Caco-2 (cell line): ENCODE results near the gene NCOA6. TPM values are rescaled to one million over a fixed set of nuclear protein-coding genes. Genes with fewer than 3 reads are reported as not detected.
A peak's percentile ranks its signal among the peaks of the same experiment; 100 is the strongest.

Source experiments
- BruUV-seq: library from RNA; stranded (reverse); fragments of 400-500 nt; replicated peaks from 2 replicates; lab custom pipeline; 2021; lab: Mats Ljungman, UMichigan
- CTCF ChIA-PET: fragments of 300-600 bp; sonication (Branson Sonifier 250); formaldehyde crosslinking; loops from one replicate; lab custom pipeline; 2022; ENCODE audit warnings: antibody characterized with exemption; lab: Charles Lee
- POLR2A ChIA-PET: fragments of 300-600 bp; sonication (Branson Sonifier 250); formaldehyde crosslinking; loops from one replicate; lab custom pipeline; 2022; ENCODE audit warnings: antibody characterized with exemption; lab: Charles Lee
- DNase-seq, 2 experiments: peaks; one replicate each; pipeline versions ENCODE4 v3.0.0 to v3.0.0-alpha.2; 2020 to 2022
- H3K27me3 ChIP-seq: replicated peaks from 2 replicates; pipeline ENCODE4 v1.6.0; 2011; ENCODE audit warnings: low read length; ENCODE audit not compliant: control insufficient read depth, insufficient read depth
- H3K36me3 ChIP-seq: 2 replicates; pipeline ENCODE4 v1.5.1; 2011; ENCODE audit warnings: low read length; ENCODE audit not compliant: control insufficient read depth, insufficient read depth
- H3K4me1 ChIP-seq: fragments of 250-450 bp; sonication (Bioruptor Pico); 2 replicates; pipeline ENCODE4 v1.5.1; 2020; ENCODE audit warnings: mild to moderate bottlenecking
- H3K4me3 ChIP-seq: 2 replicates; pipeline ENCODE4 v1.5.1; 2011; ENCODE audit warnings: low read depth, mild to moderate bottlenecking, control low read depth, low read length
- H3K9me3 ChIP-seq: fragments of 250-450 bp; sonication (Bioruptor Pico); 2 replicates; pipeline ENCODE4 v1.5.1; 2020; ENCODE audit warnings: mild to moderate bottlenecking, moderate library complexity
- H3K27ac Mint-ChIP-seq: one replicate; pipeline ENCODE4 v1.8.0; 2022; ENCODE audit warnings: mixed read lengths; ENCODE audit not compliant: unreplicated experiment
- H3K27me3 Mint-ChIP-seq: one replicate; pipeline ENCODE4 v1.8.0; 2022; ENCODE audit warnings: mixed read lengths; ENCODE audit not compliant: insufficient read depth, unreplicated experiment
- H3K36me3 Mint-ChIP-seq: one replicate; pipeline ENCODE4 v1.8.0; 2022; ENCODE audit warnings: mild to moderate bottlenecking, mixed read lengths; ENCODE audit not compliant: insufficient read depth, unreplicated experiment
- H3K4me1 Mint-ChIP-seq: one replicate; pipeline ENCODE4 v1.8.0; 2022; ENCODE audit warnings: low read depth, mixed read lengths; ENCODE audit not compliant: unreplicated experiment
- H3K4me3 Mint-ChIP-seq: one replicate; pipeline ENCODE4 v1.8.0; 2022; ENCODE audit warnings: mild to moderate bottlenecking, moderate library complexity, mixed read lengths; ENCODE audit not compliant: unreplicated experiment
- H3K9me3 Mint-ChIP-seq: one replicate; pipeline ENCODE4 v1.8.0; 2022; ENCODE audit warnings: mixed read lengths; ENCODE audit not compliant: unreplicated experiment
- intact Hi-C: fragments of 100-400 bp; cut with micrococcal nuclease; formaldehyde crosslinking; loops from one replicate; pipeline ENCODE4 v1.10.0; 2022; ENCODE audit not compliant: unreplicated experiment
- total RNA-seq: library from RNA; stranded (reverse); gene quantifications from 2 replicates; pipeline ENCODE4 v1.2.3, GENCODE V29; 2022
- TF ChIP-seq, protein P1 (sequence below), 2 experiments: fragments of 200-600 bp in 1 of 2; IDR thresholded peaks; 1 replicate in 1 of 2; 2 replicates in 1 of 2; pipeline versions ENCODE4 v1.5.1 to v1.8.0; 2011 to 2022; ENCODE audit warnings: antibody characterized with exemption in 1 of 2, control low read depth in 1 of 2, inconsistent platforms in 1 of 2, low read depth in 1 of 2, low read length in 1 of 2, mild to moderate bottlenecking in 1 of 2, moderate library complexity in 1 of 2; ENCODE audit not compliant: insufficient read depth in 1 of 2, severe bottlenecking in 1 of 2, unreplicated experiment in 1 of 2

Gene NCOA6
- total RNA-seq, 1 experiment from 2014 or later, result 65.1 TPM

DNA sequence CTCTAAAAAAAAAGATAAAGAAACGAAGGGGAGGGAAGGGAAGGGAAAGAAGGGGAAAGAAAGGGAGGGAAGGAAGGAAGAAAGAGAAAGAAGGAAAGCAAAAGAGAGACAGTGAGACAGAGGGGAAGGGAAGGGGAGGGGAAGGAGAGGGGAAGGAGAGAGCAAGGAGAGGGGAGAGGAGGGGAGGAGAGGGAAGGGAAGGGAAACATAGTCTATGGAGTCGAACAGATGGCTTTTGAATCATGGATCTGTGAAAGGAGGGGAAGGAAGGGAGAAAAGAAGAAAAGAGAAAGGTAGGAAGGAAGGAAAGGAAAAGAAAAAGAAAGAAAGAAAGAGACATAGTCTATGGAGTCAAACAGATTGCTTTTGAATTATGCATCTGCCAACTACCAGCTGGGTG, 16.7 kb upstream of the NCOA6 start:
- H3K27me3 Mint-ChIP-seq, result peaks cover 18% of the 10 kb centered on the region
- H3K4me1 Mint-ChIP-seq, result no peaks in the 10 kb centered on the region
- intact Hi-C loops, result no loop called here
- H3K36me3 ChIP-seq, result no peaks in the 10 kb centered on the region
- H3K9me3 Mint-ChIP-seq, result no peaks in the 10 kb centered on the region
- H3K27me3 ChIP-seq, result no peaks in the 10 kb centered on the region
- no TSS peak for BruUV-seq
- DNase-seq, result no peak
- H3K36me3 Mint-ChIP-seq, result no peaks in the 10 kb centered on the region
- H3K9me3 ChIP-seq, result no peaks in the 10 kb centered on the region
- H3K27ac Mint-ChIP-seq, result no peak overlapping the region
- TF ChIP-seq, protein P1, sequence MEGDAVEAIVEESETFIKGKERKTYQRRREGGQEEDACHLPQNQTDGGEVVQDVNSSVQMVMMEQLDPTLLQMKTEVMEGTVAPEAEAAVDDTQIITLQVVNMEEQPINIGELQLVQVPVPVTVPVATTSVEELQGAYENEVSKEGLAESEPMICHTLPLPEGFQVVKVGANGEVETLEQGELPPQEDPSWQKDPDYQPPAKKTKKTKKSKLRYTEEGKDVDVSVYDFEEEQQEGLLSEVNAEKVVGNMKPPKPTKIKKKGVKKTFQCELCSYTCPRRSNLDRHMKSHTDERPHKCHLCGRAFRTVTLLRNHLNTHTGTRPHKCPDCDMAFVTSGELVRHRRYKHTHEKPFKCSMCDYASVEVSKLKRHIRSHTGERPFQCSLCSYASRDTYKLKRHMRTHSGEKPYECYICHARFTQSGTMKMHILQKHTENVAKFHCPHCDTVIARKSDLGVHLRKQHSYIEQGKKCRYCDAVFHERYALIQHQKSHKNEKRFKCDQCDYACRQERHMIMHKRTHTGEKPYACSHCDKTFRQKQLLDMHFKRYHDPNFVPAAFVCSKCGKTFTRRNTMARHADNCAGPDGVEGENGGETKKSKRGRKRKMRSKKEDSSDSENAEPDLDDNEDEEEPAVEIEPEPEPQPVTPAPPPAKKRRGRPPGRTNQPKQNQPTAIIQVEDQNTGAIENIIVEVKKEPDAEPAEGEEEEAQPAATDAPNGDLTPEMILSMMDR (IDR thresholded peaks at IDR 0.05; ENCODE audit: insufficient read depth in 1 of 2, low read depth in 1 of 2, low read length in 1 of 2, severe bottlenecking in 1 of 2, unreplicated experiment in 1 of 2), result no peak
- CTCF ChIA-PET, result interaction anchor here (1.0 kb wide), 1 partner anchor 34 kb away, joined by 7 read pairs; the partner anchor contains the start of gene ACSS2
- H3K4me3 Mint-ChIP-seq, result no peak overlapping the region
- H3K4me3 ChIP-seq, result no peak overlapping the region
- POLR2A ChIA-PET, result no interaction called here
- H3K4me1 ChIP-seq, result no peaks in the 10 kb centered on the region

DNA sequence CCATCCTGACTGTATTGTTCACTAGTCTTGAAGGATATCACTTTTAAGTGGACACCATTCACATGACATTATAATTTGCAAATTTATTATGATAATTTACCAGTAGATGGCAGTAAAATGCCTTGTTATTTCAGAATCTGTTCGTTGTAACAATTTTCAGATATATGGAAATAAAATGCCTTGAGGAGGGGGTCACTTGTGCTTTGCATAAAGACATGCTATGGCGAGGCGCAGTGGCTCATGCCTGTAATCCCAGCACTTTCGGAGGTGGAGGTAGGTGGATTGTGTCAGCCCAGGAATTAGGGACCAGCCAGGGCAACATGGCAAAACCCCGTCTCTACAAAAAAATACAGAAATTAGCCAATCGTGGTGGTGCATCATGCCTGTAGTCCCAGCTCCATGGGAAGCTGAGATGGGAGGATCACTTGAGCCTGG, 9.0 kb upstream of the NCOA6 start:
- intact Hi-C loops, result loop anchor here (1.0 to 5.0 kb wide), 6 partner anchors 40 to 428 kb away; partner anchors contain the start of genes EDEM2, GSS and MYH7B
- TF ChIP-seq, protein P1 (IDR thresholded peaks at IDR 0.05; ENCODE audit: insufficient read depth in 1 of 2, low read depth in 1 of 2, low read length in 1 of 2, severe bottlenecking in 1 of 2, unreplicated experiment in 1 of 2), result peak; percentile 43 to 75
- H3K4me1 ChIP-seq, result peaks cover 7% of the 10 kb centered on the region; the same call in 1 of the 2 replicates
- ChIA-PET POLR2A (no interaction called here), CTCF (interaction anchor here (0.5 to 0.7 kb wide), 3 partner anchors 121 to 496 kb away, joined by 3 to 8 read pairs (median 3); partner anchors contain the start of genes GSS and MYH7B)
- no peaks in the 10 kb centered on the region for H3K36me3 ChIP-seq
- peak in 1 of 2 experiments; percentile 40 for DNase-seq
- H3K4me3 ChIP-seq, result no peak overlapping the region
- no peaks in the 10 kb centered on the region for H3K9me3 ChIP-seq
- BruUV-seq, result no TSS peak
- Mint-ChIP-seq H3K4me3 (no peak overlapping the region), H3K36me3 (no peaks in the 10 kb centered on the region), H3K27ac (no peak overlapping the region), H3K4me1 (no peaks in the 10 kb centered on the region), H3K9me3 (no peaks in the 10 kb centered on the region), H3K27me3 (peaks cover 9% of the 10 kb centered on the region)
- H3K27me3 ChIP-seq, result no peaks in the 10 kb centered on the region

DNA sequence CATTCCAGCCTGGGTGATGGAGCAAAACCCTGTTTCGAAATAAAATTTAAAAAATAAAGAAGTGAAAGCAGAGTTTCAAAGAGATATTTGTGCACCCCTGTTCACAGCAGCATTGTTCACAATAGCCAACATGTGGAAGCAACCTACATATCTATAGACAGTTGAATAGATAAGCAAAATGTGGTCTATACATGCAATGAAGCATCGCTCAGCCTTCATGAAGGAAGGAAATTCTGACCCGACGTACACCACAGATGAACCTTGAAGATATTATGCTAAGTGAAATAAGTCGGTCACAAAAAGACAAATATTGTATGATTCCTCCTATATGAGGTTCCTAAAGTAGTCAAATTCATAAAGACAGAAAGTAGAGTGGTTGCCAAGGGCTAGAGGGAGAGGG, 6.5 kb upstream of the NCOA6 start:
- no peaks in the 10 kb centered on the region for H3K9me3 ChIP-seq
- H3K36me3 ChIP-seq, result no peaks in the 10 kb centered on the region
- H3K4me1 ChIP-seq, result peaks cover 7% of the 10 kb centered on the region; the same call in 1 of the 2 replicates
- ChIA-PET CTCF (no interaction called here), POLR2A (no interaction called here)
- TF ChIP-seq, protein P1 (IDR thresholded peaks at IDR 0.05; ENCODE audit: insufficient read depth in 1 of 2, low read depth in 1 of 2, low read length in 1 of 2, severe bottlenecking in 1 of 2, unreplicated experiment in 1 of 2), result no peak
- no peak for DNase-seq
- Mint-ChIP-seq H3K36me3 (no peaks in the 10 kb centered on the region), H3K4me3 (no peak overlapping the region), H3K4me1 (no peaks in the 10 kb centered on the region), H3K27me3 (peaks cover 5% of the 10 kb centered on the region), H3K9me3 (no peaks in the 10 kb centered on the region), H3K27ac (no peak overlapping the region)
- H3K27me3 ChIP-seq, result no peaks in the 10 kb centered on the region
- H3K4me3 ChIP-seq, result no peak overlapping the region
- BruUV-seq, result no TSS peak
- intact Hi-C loops, result loop anchor here (5.0 kb wide), 2 partner anchors 315 to 430 kb away; partner anchors contain the start of gene EDEM2
